CD14-positive monocyte (primary cell): ENCODE measurements around the gene LMX1B. TPM values are rescaled to one million over a fixed set of nuclear protein-coding genes. Genes with fewer than 3 reads are reported as not detected.
A peak's percentile ranks its signal among the peaks of the same experiment; 100 is the strongest.

ENCODE experiments used
- DNase-seq, 3 donors: peaks; one replicate each; pipeline ENCODE4 v3.0.0-alpha.2; 2011 to 2022
- H2AFZ ChIP-seq: 2 replicates; pipeline ENCODE4 v1.6.0; 2012; ENCODE audit warnings: mild to moderate bottlenecking, low read depth, low read length, inconsistent platforms; ENCODE audit not compliant: insufficient read depth, poor library complexity, severe bottlenecking
- H3K27ac ChIP-seq, 2 donors: 1 replicate in 1 of 2; 2 replicates in 1 of 2; pipeline ENCODE4 v1.5.1; 2012 to 2013; ENCODE audit warnings: low read length in 2 of 2, control low read depth in 1 of 2, inconsistent platforms in 1 of 2, low read depth in 1 of 2, mild to moderate bottlenecking in 1 of 2
- H3K27me3 ChIP-seq, 2 donors: one replicate each; pipeline versions ENCODE4 v1.6.0 to v1.6.1; 2011 to 2013; ENCODE audit warnings: low read length in 2 of 2; ENCODE audit not compliant: control insufficient read depth in 2 of 2, insufficient read depth in 2 of 2
- H3K36me3 ChIP-seq, 2 donors: replicated peaks in 1 of 2; 1 replicate in 1 of 2; 2 replicates in 1 of 2; pipeline versions ENCODE4 v1.5.1 to v1.6.1; 2012 to 2013; ENCODE audit warnings: low read length in 2 of 2, control low read depth in 1 of 2, inconsistent platforms in 1 of 2, mild to moderate bottlenecking in 1 of 2; ENCODE audit not compliant: insufficient read depth in 2 of 2, control insufficient read depth in 1 of 2
- H3K4me1 ChIP-seq, 2 donors: 1 replicate in 1 of 2; 2 replicates in 1 of 2; pipeline versions ENCODE4 v1.5.1 to v1.6.1; 2012 to 2013; ENCODE audit warnings: low read length in 2 of 2, control low read depth in 1 of 2, inconsistent platforms in 1 of 2, mild to moderate bottlenecking in 1 of 2, moderate library complexity in 1 of 2; ENCODE audit not compliant: insufficient read depth in 2 of 2, control insufficient read depth in 1 of 2
- H3K4me2 ChIP-seq: replicated peaks from 2 replicates; pipeline ENCODE3; 2012; ENCODE audit warnings: low read length, moderate library complexity, mild to moderate bottlenecking; ENCODE audit not compliant: poor library complexity, severe bottlenecking; ENCODE audit errors: extremely low read depth
- H3K4me3 ChIP-seq, 3 experiments: fragments of 200-600 bp in 1 of 3; sonication (generic) in 1 of 3; replicated peaks in 1 of 3; 1 replicate in 2 of 3; 2 replicates in 1 of 3; pipeline ENCODE4 v1.5.1; 2011 to 2013; ENCODE audit warnings: low read length in 3 of 3, mild to moderate bottlenecking in 3 of 3, control low read depth in 2 of 3, low read depth in 2 of 3, inconsistent platforms in 1 of 3, moderate library complexity in 1 of 3
- H3K79me2 ChIP-seq: 2 replicates; pipeline ENCODE4 v1.6.0; 2012; ENCODE audit warnings: mild to moderate bottlenecking, control low read depth, inconsistent platforms, low read length, moderate library complexity; ENCODE audit not compliant: insufficient read depth
- H3K9ac ChIP-seq: 2 replicates; pipeline ENCODE4 v1.6.0; 2017; ENCODE audit warnings: low read length, mild to moderate bottlenecking; ENCODE audit not compliant: insufficient read depth, poor library complexity, severe bottlenecking
- H3K9me3 ChIP-seq, 2 donors: replicated peaks in 1 of 2; 1 replicate in 1 of 2; 2 replicates in 1 of 2; pipeline versions ENCODE4 v1.5.1 to v1.6.1; 2012 to 2013; ENCODE audit warnings: low read length in 2 of 2, control low read depth in 1 of 2; ENCODE audit not compliant: control insufficient read depth in 1 of 2, insufficient read depth in 1 of 2
- H4K20me1 ChIP-seq: 2 replicates; pipeline ENCODE4 v1.6.0; 2012; ENCODE audit warnings: mild to moderate bottlenecking, low read length, control low read depth, moderate library complexity; ENCODE audit not compliant: insufficient read depth
- H3K27ac Mint-ChIP-seq, 7 donors: one replicate each; pipeline ENCODE4 v1.8.0; 2020; ENCODE audit warnings: mild to moderate bottlenecking in 7 of 7, mixed read lengths in 7 of 7, moderate library complexity in 6 of 7, inconsistent platforms in 2 of 7
- H3K27me3 Mint-ChIP-seq, 3 donors: one replicate each; pipeline ENCODE4 v1.8.0; 2021 to 2022; ENCODE audit warnings: low read depth in 3 of 3, mild to moderate bottlenecking in 3 of 3, mixed read lengths in 3 of 3, moderate library complexity in 3 of 3, inconsistent platforms in 1 of 3
- H3K36me3 Mint-ChIP-seq, 2 donors: one replicate each; pipeline ENCODE4 v1.8.0; 2020; ENCODE audit warnings: mixed read lengths in 2 of 2, inconsistent platforms in 1 of 2, mild to moderate bottlenecking in 1 of 2
- H3K4me1 Mint-ChIP-seq: one replicate; pipeline ENCODE4 v1.8.0; 2020; ENCODE audit warnings: mild to moderate bottlenecking, mixed read lengths
- H3K4me3 Mint-ChIP-seq, 2 donors: one replicate each; pipeline ENCODE4 v1.8.0; 2020; ENCODE audit warnings: mild to moderate bottlenecking in 2 of 2, mixed read lengths in 2 of 2, moderate library complexity in 1 of 2
- H3K9me3 Mint-ChIP-seq, 7 donors: one replicate each; pipeline ENCODE4 v1.8.0; 2020 to 2022; ENCODE audit warnings: mixed read lengths in 7 of 7, mild to moderate bottlenecking in 6 of 7, moderate library complexity in 6 of 7, inconsistent platforms in 2 of 7
- WGBS: methylation state at CpG from one replicate; pipeline ENCODE4 v1.1.5; 2013; ENCODE audit warnings: missing lambda C conversion rate; ENCODE audit not compliant: insufficient coverage; 5-methylcytosine and 5-hydroxymethylcytosine counted together
- intact Hi-C, 2 donors: fragments of 100-400 bp; cut with micrococcal nuclease; formaldehyde crosslinking; loops; one replicate each; pipeline versions ENCODE4 v1.15.0 to v1.15.1; 2023
- polyA plus RNA-seq, 3 donors: library from polyadenylated mRNA; depleted of rRNA in 1 of 3; unstranded in 2 of 3; stranded (reverse) in 1 of 3; fragments of 300-500 nt in 2 of 3; fragments of >200 nt in 1 of 3; fragmentation: Illumina TruSeq in 2 of 3; gene quantifications; 1 replicate in 2 of 3; 2 replicates in 1 of 3; pipeline ENCODE4 v1.2.3, GENCODE V29; 2012 to 2021
- TF ChIP-seq, protein P1 (sequence below): fragments of 200-600 bp; IDR thresholded peaks from one replicate; pipeline ENCODE4 v1.8.0; 2022; ENCODE audit warnings: antibody characterized with exemption, mild to moderate bottlenecking

The LMX1B gene
- polyA plus RNA-seq, 3 donors, result not detected

DNA sequence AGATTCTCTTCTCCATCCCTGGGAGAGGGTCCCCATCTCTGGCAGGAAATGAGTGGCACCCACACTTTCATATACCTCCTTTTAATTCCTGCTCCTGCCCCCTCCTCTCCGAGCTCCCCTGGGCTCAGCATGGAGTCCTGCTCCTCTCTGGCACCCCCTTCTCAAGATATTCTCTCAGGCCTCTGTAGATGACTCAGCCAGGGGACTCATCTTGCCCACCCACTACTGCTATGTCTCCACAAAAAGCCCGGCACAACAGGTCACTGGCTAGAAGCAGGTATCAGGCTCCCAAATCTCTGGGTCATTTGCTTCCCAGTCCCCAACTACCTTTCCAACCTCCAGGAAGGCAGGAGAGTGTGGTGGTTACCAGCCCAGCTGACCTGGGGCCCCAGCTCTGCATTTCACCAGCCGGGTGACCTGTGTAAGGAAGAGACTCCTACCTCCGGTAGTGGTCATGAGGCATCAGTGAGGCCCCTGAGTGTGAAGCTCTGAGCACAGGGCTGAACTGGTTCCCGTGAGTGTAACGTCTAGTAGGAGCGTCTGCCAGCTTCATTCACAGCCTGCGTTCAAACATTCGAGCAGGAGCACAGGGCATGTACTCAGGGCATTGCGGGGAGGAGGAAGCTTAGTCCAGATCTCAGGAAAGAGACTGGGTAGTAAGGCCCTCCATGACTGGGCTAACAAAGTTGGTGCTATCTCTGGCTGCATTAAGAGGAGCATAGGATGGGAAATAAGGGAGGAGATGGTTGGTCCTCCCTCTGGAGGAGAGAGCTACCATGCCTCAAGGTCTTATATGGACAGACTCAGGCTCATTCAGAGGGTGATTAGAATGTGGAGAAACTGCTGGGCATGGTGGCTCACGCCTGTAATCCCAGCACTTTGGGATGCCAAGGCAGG lies 63.7 kb downstream of the LMX1B start:
- H3K79me2 ChIP-seq, result no peaks in the 10 kb centered on the region
- H3K4me2 ChIP-seq, result no peak overlapping the region
- DNase-seq, result no peak
- intact Hi-C loops, result no loop called here
- H3K4me1 Mint-ChIP-seq, result peaks cover under 1% of the 10 kb centered on the region
- no peak overlapping the region for H3K27ac ChIP-seq
- H3K27me3 Mint-ChIP-seq, result peaks cover 88 to 98% (median 92%) of the 10 kb centered on the region in 3 donors
- no peak overlapping the region for H2AFZ ChIP-seq
- no peaks in the 10 kb centered on the region for H3K4me1 ChIP-seq
- no peaks in the 10 kb centered on the region for H4K20me1 ChIP-seq
- H3K9ac ChIP-seq, result no peak overlapping the region
- peaks cover 55 to 88% of the 10 kb centered on the region in 2 donors for H3K27me3 ChIP-seq
- TF ChIP-seq, protein P1, sequence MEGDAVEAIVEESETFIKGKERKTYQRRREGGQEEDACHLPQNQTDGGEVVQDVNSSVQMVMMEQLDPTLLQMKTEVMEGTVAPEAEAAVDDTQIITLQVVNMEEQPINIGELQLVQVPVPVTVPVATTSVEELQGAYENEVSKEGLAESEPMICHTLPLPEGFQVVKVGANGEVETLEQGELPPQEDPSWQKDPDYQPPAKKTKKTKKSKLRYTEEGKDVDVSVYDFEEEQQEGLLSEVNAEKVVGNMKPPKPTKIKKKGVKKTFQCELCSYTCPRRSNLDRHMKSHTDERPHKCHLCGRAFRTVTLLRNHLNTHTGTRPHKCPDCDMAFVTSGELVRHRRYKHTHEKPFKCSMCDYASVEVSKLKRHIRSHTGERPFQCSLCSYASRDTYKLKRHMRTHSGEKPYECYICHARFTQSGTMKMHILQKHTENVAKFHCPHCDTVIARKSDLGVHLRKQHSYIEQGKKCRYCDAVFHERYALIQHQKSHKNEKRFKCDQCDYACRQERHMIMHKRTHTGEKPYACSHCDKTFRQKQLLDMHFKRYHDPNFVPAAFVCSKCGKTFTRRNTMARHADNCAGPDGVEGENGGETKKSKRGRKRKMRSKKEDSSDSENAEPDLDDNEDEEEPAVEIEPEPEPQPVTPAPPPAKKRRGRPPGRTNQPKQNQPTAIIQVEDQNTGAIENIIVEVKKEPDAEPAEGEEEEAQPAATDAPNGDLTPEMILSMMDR, result no peak
- peaks cover 0 to 4% of the 10 kb centered on the region in 2 donors for H3K36me3 Mint-ChIP-seq
- H3K4me3 ChIP-seq, result no peak overlapping the region
- peak overlapping the region in 1 of 2 donors; percentile 72 for H3K4me3 Mint-ChIP-seq
- peak overlapping the region in 1 of 7 donors; percentile 51 for H3K27ac Mint-ChIP-seq
- peaks cover 0 to 11% (median 6%) of the 10 kb centered on the region in 7 donors for H3K9me3 Mint-ChIP-seq
- no peaks in the 10 kb centered on the region for H3K36me3 ChIP-seq
- peaks cover 5 to 33% of the 10 kb centered on the region in 2 donors for H3K9me3 ChIP-seq
- 14% methylated on average over 9 of the region's 11 CpGs for WGBS

DNA sequence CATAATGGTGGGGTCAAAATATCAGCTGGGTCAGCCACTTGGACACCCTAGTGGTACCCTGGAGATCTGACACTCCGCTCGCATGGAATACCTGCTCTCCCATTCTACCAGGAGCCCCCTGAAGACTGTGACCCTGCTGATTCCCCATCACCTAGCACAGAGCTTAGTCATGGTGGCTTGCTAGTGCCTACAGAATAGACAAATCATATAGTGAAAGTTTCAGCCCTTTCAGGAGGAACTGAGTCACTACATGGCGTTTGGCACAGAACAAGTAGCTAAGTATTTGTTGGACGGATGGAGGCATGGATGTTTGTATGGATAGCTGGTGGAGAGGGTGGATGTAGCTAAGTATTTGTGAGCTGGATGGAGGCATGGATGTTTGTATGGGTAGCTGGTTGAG lies 65.3 kb downstream of the LMX1B start:
- intact Hi-C loops, result no loop called here
- WGBS, result 84% methylated on average over 2 of the region's 4 CpGs
- peaks cover 60 to 86% of the 10 kb centered on the region in 2 donors for H3K27me3 ChIP-seq

More for the DNA sequence above, 65.3 kb downstream of the LMX1B start:
- H3K9me3 Mint-ChIP-seq, result peaks cover 0 to 14% (median 8%) of the 10 kb centered on the region in 7 donors
- Histone ChIP-seq H3K4me3 (no peak overlapping the region), H3K9me3 (peaks cover 5 to 29% of the 10 kb centered on the region in 2 donors), H3K4me1 (no peaks in the 10 kb centered on the region), H3K9ac (no peak overlapping the region), H3K36me3 (no peaks in the 10 kb centered on the region), H2AFZ (no peak overlapping the region), H3K79me2 (no peaks in the 10 kb centered on the region), H3K27ac (no peak overlapping the region), H3K4me2 (no peak overlapping the region), H4K20me1 (no peaks in the 10 kb centered on the region)
- peaks cover 1% of the 10 kb centered on the region for H3K4me1 Mint-ChIP-seq
- no peak for DNase-seq
- peaks cover 84 to 95% (median 90%) of the 10 kb centered on the region in 3 donors for H3K27me3 Mint-ChIP-seq
- TF ChIP-seq, protein P1, result no peak
- peaks cover 0 to 4% of the 10 kb centered on the region in 2 donors for H3K36me3 Mint-ChIP-seq
- H3K4me3 Mint-ChIP-seq, result no peak overlapping the region
- no peak overlapping the region for H3K27ac Mint-ChIP-seq
